ENCODE measurements around the gene THPO.

The THPO gene

DNA sequence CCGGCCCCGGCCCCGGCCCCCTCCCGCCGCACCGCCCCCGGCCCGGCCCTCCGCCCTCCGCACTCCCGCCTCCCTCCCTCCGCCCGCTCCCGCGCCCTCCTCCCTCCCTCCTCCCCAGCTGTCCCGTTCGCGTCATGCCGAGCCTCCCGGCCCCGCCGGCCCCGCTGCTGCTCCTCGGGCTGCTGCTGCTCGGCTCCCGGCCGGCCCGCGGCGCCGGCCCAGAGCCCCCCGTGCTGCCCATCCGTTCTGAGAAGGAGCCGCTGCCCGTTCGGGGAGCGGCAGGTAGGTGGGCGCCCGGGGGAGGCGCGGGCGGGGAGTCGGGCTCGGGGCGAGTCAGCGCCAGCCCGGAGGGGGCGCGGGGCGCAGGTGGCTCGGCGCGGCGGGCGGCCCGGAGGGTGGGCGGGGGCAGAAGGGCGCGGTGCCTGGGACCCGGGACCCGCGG lies 2.2 kb upstream of the THPO start:
- peak; percentile 50 for DNase-seq
- Mint-ChIP-seq H3K36me3 (no peaks in the 10 kb centered on the region), H3K4me3 (no peak overlapping the region), H3K4me1 (peaks cover 8% of the 10 kb centered on the region), H3K9me3 (no peaks in the 10 kb centered on the region), H3K27ac (no peak overlapping the region), H3K27me3 (peaks cover 95% of the 10 kb centered on the region)
- CTCF ChIA-PET = interaction anchor here (1.5 kb wide), 1 partner anchor 8 kb away, joined by 6 read pairs; no protein-coding TSS in a partner anchor

DNA sequence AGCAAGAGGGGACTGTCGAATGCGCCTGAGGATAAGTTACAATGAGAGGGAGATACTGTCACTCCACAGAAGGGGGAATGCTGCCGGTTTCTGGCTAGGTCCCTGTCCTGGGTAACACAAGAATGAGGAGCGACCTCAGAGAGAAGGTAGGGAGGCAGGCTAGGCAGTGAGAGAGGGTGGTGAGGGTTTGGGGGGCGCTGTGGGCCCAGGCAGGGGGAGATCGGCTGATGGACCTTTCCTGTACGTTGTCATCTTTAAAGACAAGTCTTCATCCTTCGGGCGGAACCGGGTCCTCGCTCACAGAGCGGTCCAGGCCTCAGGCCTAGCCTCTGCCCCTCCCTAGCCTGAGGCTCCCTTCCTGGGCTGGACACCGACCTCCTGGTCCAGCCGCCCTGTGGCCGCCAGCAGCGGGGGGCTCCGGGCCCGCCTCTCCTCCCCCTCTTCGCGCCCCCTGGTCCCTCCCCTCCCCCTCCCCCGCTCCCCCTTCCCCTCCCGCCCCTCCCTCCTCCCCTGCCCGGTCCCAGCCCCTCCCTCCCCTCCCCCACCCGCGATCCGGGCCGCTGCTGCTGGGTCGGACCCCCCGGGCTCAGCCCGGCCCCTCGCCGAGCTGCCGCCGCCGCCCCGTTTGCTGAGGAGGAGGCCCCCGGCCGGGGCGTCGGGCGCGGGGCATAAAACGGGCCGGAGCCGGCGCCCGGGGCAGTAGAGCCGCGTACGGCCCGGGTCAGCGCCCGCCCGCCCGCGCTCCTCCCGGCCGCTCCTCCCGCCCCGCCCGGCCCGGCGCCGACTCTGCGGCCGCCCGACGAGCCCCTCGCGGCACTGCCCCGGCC lies 1.6 kb upstream of the THPO start, which contains the start of gene CHRD:
Gene CHRD (plus strand): TSS at position 697 of the 827 bp plus-strand sequence. CDS start 265 bp downstream, outside the sequence.
- DNase-seq = no peak
- H3K4me3 Mint-ChIP-seq = peak within 1 kb of the TSS; percentile 47
- no peaks in the 10 kb centered on the region for H3K36me3 Mint-ChIP-seq
- H3K4me1 Mint-ChIP-seq = peaks cover 8% of the 10 kb centered on the region
- H3K9me3 Mint-ChIP-seq = no peaks in the 10 kb centered on the region
- CTCF ChIA-PET = no interaction called here
- peaks cover 92% of the 10 kb centered on the region for H3K27me3 Mint-ChIP-seq
- no peak within 1 kb of the TSS for H3K27ac Mint-ChIP-seq

DNA sequence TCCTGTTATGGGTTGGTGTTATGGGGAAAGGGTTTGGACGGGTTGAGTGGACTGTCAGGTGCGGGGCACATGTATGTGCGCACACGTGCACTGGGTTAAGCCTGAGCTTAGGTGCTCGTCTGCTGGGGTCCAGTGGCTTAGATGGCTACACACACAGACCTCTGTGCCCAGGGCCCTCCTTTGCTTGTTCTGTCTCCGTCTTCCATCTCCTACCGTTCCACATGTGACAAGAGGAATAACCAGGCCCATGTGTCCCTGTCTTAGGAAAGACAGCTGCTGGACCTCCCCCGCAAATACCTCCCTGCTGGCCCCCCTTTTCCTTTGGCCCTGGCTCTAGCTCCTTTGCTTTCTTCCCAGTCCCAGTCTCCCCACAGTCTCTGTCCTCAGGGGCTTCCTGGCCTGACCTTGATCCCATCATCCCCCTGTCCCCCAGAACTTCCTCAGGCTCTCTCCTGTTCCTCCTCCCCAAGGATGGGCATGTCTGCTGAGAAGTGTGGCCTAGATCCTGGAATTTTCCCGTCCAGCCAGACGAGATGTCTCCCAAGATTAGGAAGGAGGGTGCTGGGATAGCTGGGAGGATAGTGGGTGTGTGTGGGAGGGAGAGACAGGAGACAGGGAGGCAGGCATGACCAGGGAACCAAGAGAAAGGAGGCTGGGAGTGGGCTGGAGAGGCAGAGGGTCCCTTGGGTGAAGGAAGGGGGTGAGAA lies 797 bp upstream of the THPO start:
- H3K27ac Mint-ChIP-seq = no peak overlapping the region
- H3K36me3 Mint-ChIP-seq = no peaks in the 10 kb centered on the region
- H3K4me3 Mint-ChIP-seq = peak overlapping the region; percentile 47
- CTCF ChIA-PET = interaction anchor here (1.1 kb wide), 1 partner anchor 135 kb away, joined by 4 read pairs; no protein-coding TSS in a partner anchor
- H3K4me1 Mint-ChIP-seq = peaks cover 8% of the 10 kb centered on the region
- H3K9me3 Mint-ChIP-seq = no peaks in the 10 kb centered on the region
- DNase-seq = no peak
- H3K27me3 Mint-ChIP-seq = peaks cover 85% of the 10 kb centered on the region

GRCh38 chr3:184377374-184377773 lies 633 bp downstream of the THPO start:
- Mint-ChIP-seq H3K4me1 (peaks cover 8% of the 10 kb centered on the region), H3K36me3 (no peaks in the 10 kb centered on the region), H3K9me3 (no peaks in the 10 kb centered on the region), H3K27ac (no peak overlapping the region), H3K4me3 (no peak overlapping the region), H3K27me3 (peaks cover 85% of the 10 kb centered on the region)
- CTCF ChIA-PET = no interaction called here
- DNase-seq = no peak

GRCh38 chr3:184375747-184376461 lies 2.1 kb downstream of the THPO start:
- CTCF ChIA-PET = interaction anchor here (0.7 to 6.7 kb wide), 3 partner anchors 12 to 167 kb away, joined by 3 to 143 read pairs (median 4); no protein-coding TSS in a partner anchor
- Mint-ChIP-seq H3K36me3 (no peaks in the 10 kb centered on the region), H3K4me3 (no peak overlapping the region), H3K4me1 (peaks cover 10% of the 10 kb centered on the region), H3K27me3 (peaks cover 72% of the 10 kb centered on the region), H3K27ac (no peak overlapping the region), H3K9me3 (no peaks in the 10 kb centered on the region)
- no peak for DNase-seq

DNA sequence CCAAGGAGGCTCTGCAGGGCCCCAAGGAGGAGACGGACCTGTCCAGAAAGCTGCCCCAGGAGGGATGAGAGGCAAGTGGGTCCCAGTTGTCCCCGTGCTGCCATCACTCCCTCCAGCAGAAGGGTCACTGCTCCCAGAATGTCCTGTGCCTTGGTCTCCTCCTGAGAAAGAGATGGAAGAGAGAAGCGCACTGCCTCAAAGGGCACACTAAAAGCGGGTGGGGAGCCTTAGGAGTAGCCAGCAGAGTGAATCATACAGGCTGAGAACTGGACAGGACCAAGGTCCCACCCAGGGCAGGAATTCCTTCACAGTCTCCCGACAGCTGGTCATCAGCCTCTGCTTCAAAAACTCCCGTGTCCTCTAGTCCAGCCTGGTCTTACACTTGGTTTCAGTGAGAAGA lies 4.6 kb downstream of the THPO start:
- no peaks in the 10 kb centered on the region for H3K9me3 Mint-ChIP-seq
- peaks cover 3% of the 10 kb centered on the region for H3K4me1 Mint-ChIP-seq
- H3K36me3 Mint-ChIP-seq = peaks cover 13% of the 10 kb centered on the region
- peaks cover 52% of the 10 kb centered on the region for H3K27me3 Mint-ChIP-seq
- H3K27ac Mint-ChIP-seq = no peak overlapping the region
- CTCF ChIA-PET = interaction anchor here (0.8 to 6.7 kb wide), 5 partner anchors 10 to 478 kb away, joined by 3 to 143 read pairs (median 17); no protein-coding TSS in a partner anchor
- H3K4me3 Mint-ChIP-seq = no peak overlapping the region
- no peak for DNase-seq

- Mint-ChIP-seq H3K36me3 (peaks cover 18% of the 10 kb centered on the region), H3K27me3 (peaks cover 47% of the 10 kb centered on the region), H3K27ac (no peak overlapping the region), H3K4me1 (peaks cover 3% of the 10 kb centered on the region), H3K4me3 (no peak overlapping the region), H3K9me3 (no peaks in the 10 kb centered on the region)
- CTCF ChIA-PET = interaction anchor here (0.8 to 6.7 kb wide), 7 partner anchors 11 to 477 kb away, joined by 3 to 143 read pairs (median 15); no protein-coding TSS in a partner anchor
- DNase-seq = no peak
Observed at GRCh38 chr3:184372911-184373310, 5.1 kb downstream of the THPO start.

DNA sequence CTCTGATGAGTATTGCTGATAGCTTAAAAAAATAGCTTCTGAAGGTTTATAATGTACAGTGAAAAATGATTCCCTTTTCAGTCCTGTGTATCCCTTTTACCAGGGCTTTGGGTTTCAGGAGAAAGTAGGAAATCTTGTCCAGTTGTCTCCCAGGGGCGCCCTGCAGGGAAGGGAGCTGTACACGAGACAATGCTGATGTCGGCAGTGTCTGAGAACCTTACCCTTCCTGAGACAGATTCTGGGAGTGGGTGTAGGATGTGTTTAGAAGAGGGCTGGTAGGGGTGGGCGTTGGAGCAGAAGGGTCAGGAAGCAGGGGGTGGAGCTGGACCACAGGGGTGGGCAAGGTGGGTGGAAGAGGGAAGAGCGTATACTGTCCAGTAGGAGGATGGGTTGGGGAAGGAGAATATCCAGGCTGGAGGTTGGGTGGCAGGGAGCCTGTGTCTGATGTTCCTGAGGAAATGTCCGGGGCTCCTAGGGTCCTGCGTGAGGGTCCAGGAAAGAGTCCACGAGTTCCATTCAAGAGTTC lies 5.6 kb downstream of the THPO start:
- H3K27ac Mint-ChIP-seq = no peak overlapping the region
- peaks cover 3% of the 10 kb centered on the region for H3K4me1 Mint-ChIP-seq
- DNase-seq = no peak
- no peaks in the 10 kb centered on the region for H3K9me3 Mint-ChIP-seq
- CTCF ChIA-PET = interaction anchor here (0.6 to 6.7 kb wide), 25 partner anchors 9 to 477 kb away, joined by 3 to 143 read pairs (median 6); partner anchors contain the start of genes CLCN2, POLR2H and VWA5B2
- H3K36me3 Mint-ChIP-seq = peaks cover 21% of the 10 kb centered on the region
- peaks cover 41% of the 10 kb centered on the region for H3K27me3 Mint-ChIP-seq
- no peak overlapping the region for H3K4me3 Mint-ChIP-seq

GRCh38 chr3:184371570-184372018 lies 6.4 kb downstream of the THPO start:
- CTCF ChIA-PET = interaction anchor here (0.6 to 6.7 kb wide), 32 partner anchors 9 to 476 kb away, joined by 3 to 143 read pairs (median 6); partner anchors contain the start of genes CLCN2, EPHB3, POLR2H and VWA5B2
- no peak overlapping the region for H3K4me3 Mint-ChIP-seq
- no peak overlapping the region for H3K27ac Mint-ChIP-seq
- peak; percentile 75 for DNase-seq
- peaks cover 6% of the 10 kb centered on the region for H3K4me1 Mint-ChIP-seq
- H3K9me3 Mint-ChIP-seq = no peaks in the 10 kb centered on the region
- peaks cover 26% of the 10 kb centered on the region for H3K36me3 Mint-ChIP-seq
- peaks cover 33% of the 10 kb centered on the region for H3K27me3 Mint-ChIP-seq

GRCh38 chr3:184368586-184369183 lies 9.3 kb downstream of the THPO start:
- H3K9me3 Mint-ChIP-seq = no peaks in the 10 kb centered on the region
- H3K4me3 Mint-ChIP-seq = no peak overlapping the region
- CTCF ChIA-PET = interaction anchor here (1.5 to 6.4 kb wide), 2 partner anchors 144 to 173 kb away, joined by 10 to 76 read pairs; no protein-coding TSS in a partner anchor
- H3K27ac Mint-ChIP-seq = peak overlapping the region; percentile 22
- H3K36me3 Mint-ChIP-seq = peaks cover 42% of the 10 kb centered on the region
- H3K27me3 Mint-ChIP-seq = peaks cover 14% of the 10 kb centered on the region
- DNase-seq = no peak
- H3K4me1 Mint-ChIP-seq = peaks cover 26% of the 10 kb centered on the region

DNA sequence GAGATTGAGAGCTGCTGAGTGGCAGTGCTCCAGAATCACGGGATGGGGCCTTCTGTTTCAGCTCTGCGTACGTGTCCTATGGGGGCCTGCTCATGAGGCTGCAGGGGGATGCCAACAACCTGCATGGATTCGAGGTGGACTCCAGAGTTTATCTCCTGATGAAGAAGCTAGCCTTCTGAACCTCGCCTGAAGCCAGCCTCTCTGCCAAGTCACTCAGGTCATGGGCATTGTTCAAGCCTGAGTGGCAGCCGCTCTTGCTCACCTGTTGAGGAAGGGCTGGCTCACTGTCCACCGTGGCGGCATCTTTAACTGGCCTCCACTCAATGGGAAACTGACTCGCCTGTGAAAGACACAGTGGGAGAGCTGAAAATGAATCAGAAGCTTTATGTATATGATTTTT lies 9.9 kb downstream of the THPO start:
- H3K27ac Mint-ChIP-seq = no peak overlapping the region
- H3K36me3 Mint-ChIP-seq = peaks cover 47% of the 10 kb centered on the region
- H3K9me3 Mint-ChIP-seq = no peaks in the 10 kb centered on the region
- peaks cover 8% of the 10 kb centered on the region for H3K27me3 Mint-ChIP-seq
- DNase-seq = no peak
- CTCF ChIA-PET = interaction anchor here (1.5 kb wide), 1 partner anchor 174 kb away, joined by 10 read pairs; no protein-coding TSS in a partner anchor
- peaks cover 26% of the 10 kb centered on the region for H3K4me1 Mint-ChIP-seq
- H3K4me3 Mint-ChIP-seq = no peak overlapping the region

GRCh38 chr3:184366619-184367289 lies 11.3 kb downstream of the THPO start:
- H3K36me3 Mint-ChIP-seq = peaks cover 47% of the 10 kb centered on the region

More at GRCh38 chr3:184366619-184367289, 11.3 kb downstream of the THPO start:
- H3K27ac Mint-ChIP-seq = no peak overlapping the region
- no peaks in the 10 kb centered on the region for H3K27me3 Mint-ChIP-seq
- DNase-seq = no peak
- peaks cover 26% of the 10 kb centered on the region for H3K4me1 Mint-ChIP-seq
- no peak overlapping the region for H3K4me3 Mint-ChIP-seq
- CTCF ChIA-PET = interaction anchor here (0.6 to 0.9 kb wide), 2 partner anchors 16 to 51 kb away, joined by 3 read pairs; no protein-coding TSS in a partner anchor
- H3K9me3 Mint-ChIP-seq = no peaks in the 10 kb centered on the region
